ENCODE data around the gene ERICH3.

- TF ChIP-seq POLR2AphosphoS5 (IDR thresholded peaks at IDR 0.05; ENCODE audit: borderline replicate concordance, low read depth, low read length), result no peak
- no peak for TF ChIP-seq EZH2 (IDR thresholded peaks at IDR 0.05)
- no peak for TF ChIP-seq FOXP2 (optimal IDR thresholded peaks at IDR 0.05; ENCODE audit: control extremely low read depth, extremely low read length, insufficient read depth)
Measured at GRCh38 chr1:74637296-74637695, 36.3 kb downstream of the ERICH3 start.

Data from SK-N-MC (cell line).